NCI-H82 treated with DMSO at 0.1 percent for 48 hours (cell line): ENCODE data around the gene ZFP62.
A peak's percentile ranks its signal among the peaks of the same experiment; 100 is the strongest.

Experiments
- DNase-seq: peaks from one replicate; lab custom pipeline; 2025; ENCODE audit not compliant: unreplicated experiment; lab: John Stamatoyannopoulos, UW

Gene ZFP62

GRCh38 chr5:180869587-180869986 lies 8.5 kb upstream of the ZFP62 start:
- no peak for DNase-seq

- peak; percentile 62 for DNase-seq
Observed at GRCh38 chr5:180868960-180869359, 7.9 kb upstream of the ZFP62 start.

- DNase-seq: no peak
Observed at GRCh38 chr5:180866985-180867384, 5.9 kb upstream of the ZFP62 start.

GRCh38 chr5:180865981-180866695 lies 5.1 kb upstream of the ZFP62 start:
- DNase-seq: no peak

- DNase-seq: no peak
Observed at GRCh38 chr5:180862645-180863044, 1.6 kb upstream of the ZFP62 start.

- peak; percentile 25 for DNase-seq
Observed at GRCh38 chr5:180860273-180860886, 696 bp downstream of the ZFP62 start.

- DNase-seq: no peak
Observed at GRCh38 chr5:180858586-180858985, 2.5 kb downstream of the ZFP62 start.

- DNase-seq: no peak
Observed at GRCh38 chr5:180853848-180854176, 7.3 kb downstream of the ZFP62 start.

GRCh38 chr5:180853121-180853847 lies 7.8 kb downstream of the ZFP62 start:
- DNase-seq: no peak

GRCh38 chr5:180852495-180852894 lies 8.6 kb downstream of the ZFP62 start:
- DNase-seq: no peak

- DNase-seq: no peak
Observed at GRCh38 chr5:180850434-180851078, 10.5 kb downstream of the ZFP62 start.

- no peak for DNase-seq
Observed at GRCh38 chr5:180849827-180850226, 11.2 kb downstream of the ZFP62 start.

GRCh38 chr5:180848878-180849277 lies 12.2 kb downstream of the ZFP62 start:
- no peak for DNase-seq

GRCh38 chr5:180848265-180848664 lies 12.8 kb downstream of the ZFP62 start:
- no peak for DNase-seq

GRCh38 chr5:180847026-180847425 lies 14.1 kb downstream of the ZFP62 start:
- DNase-seq: no peak

GRCh38 chr5:180844858-180845257 lies 16.2 kb downstream of the ZFP62 start:
- DNase-seq: no peak

GRCh38 chr5:180844432-180844831 lies 16.6 kb downstream of the ZFP62 start:
- DNase-seq: no peak

GRCh38 chr5:180839935-180840334 lies 21.1 kb downstream of the ZFP62 start:
- DNase-seq: no peak

GRCh38 chr5:180839227-180839626 lies 21.8 kb downstream of the ZFP62 start:
- DNase-seq: no peak

- no peak for DNase-seq
Observed at GRCh38 chr5:180837478-180837877, 23.6 kb downstream of the ZFP62 start.

GRCh38 chr5:180832638-180833068 lies 28.4 kb downstream of the ZFP62 start:
- no peak for DNase-seq
